Activated CD8-positive, alpha-beta memory T cell treated with anti-CD3 and anti-CD28 coated beads, Interleukin-2, amount 10 ng/mL, durations not matched to agents 7 days and 5 days (primary cell): ENCODE measurements around the gene CHEK2. TPM values are rescaled to one million over a fixed set of nuclear protein-coding genes. Genes with fewer than 3 reads are reported as not detected.
A peak's percentile ranks its signal among the peaks of the same experiment; 100 is the strongest.
"Not testable (repeated sequence)": the region's sequence is repeated elsewhere in the genome, so short reads cannot be mapped to it uniquely, and the experiment has no call there.

Source experiments
- ATAC-seq: fragments of 150-1000 bp; cut with Tn5 transposase; one replicate; pipeline ENCODE4 v1.10.0; 2021; ENCODE audit warnings: moderate library complexity
- CTCF ChIA-PET: fragments of 350-600 bp; sonication (Branson Sonifier 250); formaldehyde crosslinking; loops from one replicate; lab custom pipeline; 2021; ENCODE audit warnings: antibody characterized with exemption; lab: Charles Lee
- DNase-seq: peaks from one replicate; pipeline ENCODE4 v3.0.0-alpha.2; 2020
- H3K27ac Mint-ChIP-seq: one replicate; pipeline ENCODE4 v1.8.0; 2021; ENCODE audit warnings: mild to moderate bottlenecking, mixed read lengths
- H3K27me3 Mint-ChIP-seq: one replicate; pipeline ENCODE4 v1.8.0; 2021; ENCODE audit warnings: mixed read lengths
- H3K36me3 Mint-ChIP-seq: one replicate; pipeline ENCODE4 v1.8.0; 2021; ENCODE audit warnings: mild to moderate bottlenecking, mixed read lengths
- H3K4me1 Mint-ChIP-seq: one replicate; pipeline ENCODE4 v1.8.0; 2021; ENCODE audit warnings: mixed read lengths
- H3K4me3 Mint-ChIP-seq: one replicate; pipeline ENCODE4 v1.8.0; 2021; ENCODE audit warnings: mild to moderate bottlenecking, moderate library complexity, mixed read lengths
- H3K9me3 Mint-ChIP-seq: one replicate; pipeline ENCODE4 v1.8.0; 2022; ENCODE audit warnings: low read depth, mixed read lengths
- total RNA-seq, 2 experiments: library from RNA; stranded (reverse); gene quantifications; one replicate each; pipeline ENCODE4 v1.2.3, GENCODE V29; 2021

The CHEK2 gene
- total RNA-seq, 2 experiments from 2014 or later: 31.6 to 49.0 TPM

DNA sequence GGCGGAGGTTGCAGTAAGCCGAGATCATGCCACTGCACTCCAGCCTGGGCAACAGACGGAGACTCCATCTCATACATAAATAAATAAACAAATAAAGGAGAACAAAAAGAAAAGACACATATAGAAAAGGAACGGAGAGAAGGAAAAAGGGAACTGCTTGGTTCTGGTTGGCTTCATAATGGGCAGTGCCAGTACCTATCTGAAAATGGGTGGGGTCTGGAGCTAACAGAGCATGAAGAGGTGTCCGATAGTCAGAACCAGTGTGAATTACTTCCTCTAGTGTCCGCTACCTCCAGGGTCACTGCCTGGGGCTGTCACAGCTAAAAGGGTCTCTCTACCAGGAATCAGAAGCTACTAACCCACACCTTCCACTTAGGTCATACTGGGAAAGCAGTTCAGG lies 34.8 kb downstream of the CHEK2 start:
- ATAC-seq (no peak), DNase-seq (no peak)
- no peak overlapping the region for H3K4me3 Mint-ChIP-seq
- H3K36me3 Mint-ChIP-seq: peaks cover 36% of the 10 kb centered on the region
- H3K27ac Mint-ChIP-seq: no peak overlapping the region
- CTCF ChIA-PET: no interaction called here
- H3K27me3 Mint-ChIP-seq: no peaks in the 10 kb centered on the region
- H3K9me3 Mint-ChIP-seq: no peaks in the 10 kb centered on the region
- H3K4me1 Mint-ChIP-seq: peaks cover 11% of the 10 kb centered on the region

DNA sequence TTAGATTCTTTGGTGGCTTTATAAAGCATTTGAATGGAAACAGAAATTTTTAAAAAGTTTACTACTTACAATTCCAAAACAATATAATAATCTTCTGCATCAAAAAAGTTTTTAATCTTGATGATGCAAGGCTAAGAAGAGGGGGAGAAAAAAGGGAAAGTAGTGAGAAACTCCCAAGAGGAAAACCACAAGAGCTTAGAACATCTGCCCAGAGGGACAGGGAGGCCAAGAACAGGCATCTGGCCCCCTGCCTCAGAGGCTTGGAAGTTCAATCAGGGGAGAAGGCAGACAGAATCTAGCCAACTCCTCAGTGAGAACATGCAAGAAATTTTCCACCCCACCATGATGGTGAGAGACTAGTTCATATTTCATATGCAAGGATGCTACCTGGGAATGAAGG lies 38.2 kb downstream of the CHEK2 start:
- CTCF ChIA-PET: interaction anchor here (1.0 kb wide), 1 partner anchor 152 kb away, joined by 3 read pairs; no protein-coding TSS in a partner anchor
- Mint-ChIP-seq H3K9me3 (no peaks in the 10 kb centered on the region), H3K36me3 (peaks cover 24% of the 10 kb centered on the region), H3K27me3 (no peaks in the 10 kb centered on the region), H3K4me1 (no peaks in the 10 kb centered on the region), H3K4me3 (no peak overlapping the region), H3K27ac (no peak overlapping the region)
- no peak for DNase-seq
- ATAC-seq: no peak

DNA sequence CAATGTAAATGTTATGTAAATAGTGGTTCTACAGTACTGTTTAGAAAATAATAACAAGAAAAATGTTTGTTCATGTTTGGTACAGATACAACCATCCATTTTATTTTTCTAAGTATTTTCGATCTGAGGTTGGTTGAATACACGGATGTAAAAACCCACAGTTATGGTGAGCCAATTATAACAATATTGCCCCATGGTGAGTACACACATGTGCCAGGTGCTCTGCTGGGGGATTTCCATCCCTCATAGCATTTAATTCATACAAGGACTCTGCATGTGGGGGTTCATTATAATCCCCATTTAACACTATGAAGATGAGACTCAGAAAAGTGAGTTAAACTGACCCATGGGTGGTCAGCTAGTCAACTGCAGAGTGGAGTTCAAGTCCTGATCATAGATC lies 38.7 kb downstream of the CHEK2 start:
- no peaks in the 10 kb centered on the region for H3K9me3 Mint-ChIP-seq
- no peaks in the 10 kb centered on the region for H3K27me3 Mint-ChIP-seq
- no peak for ATAC-seq
- no peaks in the 10 kb centered on the region for H3K4me1 Mint-ChIP-seq
- no peak overlapping the region for H3K27ac Mint-ChIP-seq
- no peak for DNase-seq
- CTCF ChIA-PET: interaction anchor here (1.0 kb wide), 1 partner anchor 153 kb away, joined by 3 read pairs; no protein-coding TSS in a partner anchor
- no peak overlapping the region for H3K4me3 Mint-ChIP-seq
- peaks cover 20% of the 10 kb centered on the region for H3K36me3 Mint-ChIP-seq

DNA sequence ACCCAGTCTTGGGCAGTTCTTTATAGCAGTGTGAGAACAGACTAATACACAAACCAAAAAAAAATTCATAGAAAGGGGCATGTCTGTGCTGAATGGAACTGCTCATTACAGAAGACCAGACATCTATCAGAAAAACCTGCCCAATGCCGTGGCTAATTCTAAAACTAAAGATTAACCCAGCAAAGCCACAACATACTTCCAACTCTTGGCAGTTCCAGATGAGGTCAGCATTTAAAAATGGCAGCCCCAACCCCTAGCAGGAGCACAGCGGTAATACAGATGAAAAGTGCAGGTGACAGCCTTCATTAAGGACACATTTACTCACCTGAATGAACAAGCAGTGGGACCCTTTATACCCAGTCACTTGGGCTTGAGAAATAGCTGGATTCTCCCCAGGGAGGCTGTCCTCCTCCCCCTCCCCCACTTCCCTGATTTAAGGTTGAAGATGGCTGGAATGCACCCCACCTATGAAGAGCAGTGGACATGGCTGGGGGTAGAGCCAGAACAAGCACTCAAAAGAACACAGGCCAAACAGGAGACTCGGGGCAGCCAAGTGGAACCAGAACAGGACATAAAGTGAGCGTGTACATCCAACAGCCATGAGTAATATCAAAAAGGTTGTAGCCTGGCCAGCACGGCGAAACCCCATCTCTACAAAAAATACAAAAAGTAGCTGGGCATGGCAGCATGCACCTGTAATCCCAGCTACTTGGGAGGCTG lies 48.4 kb downstream of the CHEK2 start:
- DNase-seq, CTCF ChIA-PET, H3K27ac Mint-ChIP-seq, H3K4me3 Mint-ChIP-seq, H3K4me1 Mint-ChIP-seq, H3K9me3 Mint-ChIP-seq, H3K27me3 Mint-ChIP-seq, ATAC-seq: not testable (repeated sequence)
- H3K36me3 Mint-ChIP-seq: peaks cover 24% of the 10 kb centered on the region

DNA sequence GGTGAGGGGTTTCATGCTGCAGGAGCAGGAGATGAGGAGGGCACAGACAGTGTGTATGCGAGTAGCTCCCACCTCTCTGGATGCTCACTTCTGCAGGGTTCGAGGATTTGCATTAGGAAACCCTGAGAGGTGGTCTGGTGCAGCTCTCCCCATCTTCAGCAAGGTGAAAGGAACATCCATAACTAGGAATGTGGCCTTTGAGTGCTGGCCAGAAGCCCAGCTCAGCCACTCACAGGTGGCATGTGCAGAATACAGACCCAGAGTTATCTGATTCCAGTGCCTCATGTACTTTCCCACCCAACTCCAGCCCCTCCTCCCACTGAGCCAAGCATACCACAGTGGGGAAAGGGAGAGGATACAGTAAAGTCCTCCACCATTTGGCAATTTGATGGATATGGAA lies 51.8 kb downstream of the CHEK2 start:
- H3K36me3 Mint-ChIP-seq: peaks cover 27% of the 10 kb centered on the region
- DNase-seq, ATAC-seq, H3K4me1 Mint-ChIP-seq, H3K27me3 Mint-ChIP-seq, H3K4me3 Mint-ChIP-seq, H3K9me3 Mint-ChIP-seq, H3K27ac Mint-ChIP-seq, CTCF ChIA-PET: not testable (repeated sequence)

DNA sequence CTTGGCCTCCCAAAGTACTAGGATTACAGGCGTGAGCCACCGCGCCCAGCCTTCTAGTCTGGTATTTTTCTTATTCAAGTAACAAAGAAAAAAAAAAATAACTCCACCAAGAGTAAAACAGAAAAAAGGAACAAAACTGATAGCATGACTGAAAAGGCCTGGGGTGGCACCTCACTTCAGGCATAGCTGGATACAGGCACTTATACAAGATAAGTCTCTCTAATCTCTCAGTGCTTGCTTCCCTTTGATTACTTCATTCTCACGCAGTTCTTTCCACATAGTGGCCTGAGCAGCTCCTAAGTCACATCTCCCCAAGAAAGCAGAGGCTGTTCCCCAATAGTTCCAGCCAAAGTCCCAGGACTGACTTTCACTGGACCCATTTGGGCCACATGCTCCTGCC lies 58.7 kb downstream of the CHEK2 start:
- DNase-seq, H3K27ac Mint-ChIP-seq, H3K4me1 Mint-ChIP-seq, H3K9me3 Mint-ChIP-seq, H3K4me3 Mint-ChIP-seq, H3K36me3 Mint-ChIP-seq, ATAC-seq, CTCF ChIA-PET: not testable (repeated sequence)
- H3K27me3 Mint-ChIP-seq: peaks cover 62% of the 10 kb centered on the region

DNA sequence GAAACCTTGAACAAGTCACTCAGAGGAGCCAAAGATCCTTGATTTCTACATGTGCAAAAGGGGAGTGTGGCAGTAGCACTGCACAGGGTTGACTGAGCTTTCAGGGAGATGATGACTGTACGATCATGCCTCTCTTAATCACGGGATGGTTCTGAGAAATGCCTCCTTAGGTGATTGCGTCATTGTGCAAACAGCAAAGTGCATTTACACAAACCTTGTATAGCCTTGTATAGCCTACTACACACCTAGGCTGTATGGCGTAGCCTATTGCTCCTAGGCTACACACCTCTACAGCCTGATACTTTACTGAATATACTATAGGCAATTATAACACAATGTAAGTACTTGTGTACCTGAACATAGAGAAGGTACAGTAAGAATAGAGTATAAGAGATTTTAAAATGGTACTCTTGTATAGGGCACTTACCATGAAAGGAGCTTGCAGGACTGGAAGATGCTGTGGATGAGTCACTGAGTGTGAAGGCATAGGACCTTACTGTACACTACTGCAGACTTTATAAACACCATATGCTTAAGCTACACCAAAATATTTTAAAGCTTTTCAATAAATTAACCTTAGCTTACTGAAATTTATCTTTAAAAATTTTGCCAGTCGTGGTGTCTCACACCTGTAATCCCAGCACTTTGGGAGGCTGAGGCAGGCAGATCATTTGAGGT lies 60.7 kb downstream of the CHEK2 start:
- H3K4me1 Mint-ChIP-seq, H3K36me3 Mint-ChIP-seq, CTCF ChIA-PET, ATAC-seq, DNase-seq, H3K27ac Mint-ChIP-seq, H3K9me3 Mint-ChIP-seq, H3K4me3 Mint-ChIP-seq: not testable (repeated sequence)
- H3K27me3 Mint-ChIP-seq: peaks cover 78% of the 10 kb centered on the region

DNA sequence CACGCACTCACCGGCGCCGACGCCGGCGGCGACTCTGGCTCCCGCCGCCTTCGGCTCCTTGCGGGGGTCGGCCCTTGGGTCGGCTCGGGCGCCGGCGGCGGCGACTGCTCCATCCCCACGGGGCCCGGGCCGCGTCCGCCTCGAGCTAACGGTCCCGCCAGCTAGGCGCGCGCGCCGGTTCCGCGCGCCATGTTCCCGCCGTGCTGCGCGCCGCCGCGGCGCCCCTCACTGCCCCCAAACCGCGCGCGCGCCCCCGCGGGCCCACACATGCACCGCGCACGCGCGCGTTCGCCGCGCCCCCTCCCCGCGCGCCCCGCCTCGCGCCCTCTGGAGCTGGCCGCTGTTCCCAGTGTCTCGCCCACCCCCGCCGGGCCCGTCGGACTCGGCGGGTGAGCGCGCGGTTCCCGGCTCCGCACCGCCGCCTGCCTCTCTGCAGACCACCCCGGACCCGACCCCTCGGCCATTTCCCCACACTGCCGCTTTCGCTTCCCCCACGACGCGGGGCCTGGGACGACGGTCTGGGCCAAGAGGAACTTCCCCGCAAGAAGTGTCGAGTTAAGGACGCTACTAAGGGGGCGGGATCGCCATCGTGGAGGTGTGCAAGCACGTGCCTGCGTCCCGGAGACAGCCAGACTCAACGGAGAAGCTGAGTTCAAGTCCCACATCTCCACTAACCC lies 61.9 kb downstream of the CHEK2 start, which contains the start of gene TTC28:
Gene TTC28 (minus strand): TSS at position 230 of the 677 bp plus-strand sequence. CDS start 117 bp downstream, at position 113.
- H3K27ac Mint-ChIP-seq, H3K9me3 Mint-ChIP-seq, H3K36me3 Mint-ChIP-seq, CTCF ChIA-PET, DNase-seq, ATAC-seq: not testable (repeated sequence)
- peaks cover 13% of the 10 kb centered on the region for H3K4me1 Mint-ChIP-seq
- H3K27me3 Mint-ChIP-seq: peaks cover 87% of the 10 kb centered on the region
- peak within 1 kb of the TSS; percentile 67 for H3K4me3 Mint-ChIP-seq

DNA sequence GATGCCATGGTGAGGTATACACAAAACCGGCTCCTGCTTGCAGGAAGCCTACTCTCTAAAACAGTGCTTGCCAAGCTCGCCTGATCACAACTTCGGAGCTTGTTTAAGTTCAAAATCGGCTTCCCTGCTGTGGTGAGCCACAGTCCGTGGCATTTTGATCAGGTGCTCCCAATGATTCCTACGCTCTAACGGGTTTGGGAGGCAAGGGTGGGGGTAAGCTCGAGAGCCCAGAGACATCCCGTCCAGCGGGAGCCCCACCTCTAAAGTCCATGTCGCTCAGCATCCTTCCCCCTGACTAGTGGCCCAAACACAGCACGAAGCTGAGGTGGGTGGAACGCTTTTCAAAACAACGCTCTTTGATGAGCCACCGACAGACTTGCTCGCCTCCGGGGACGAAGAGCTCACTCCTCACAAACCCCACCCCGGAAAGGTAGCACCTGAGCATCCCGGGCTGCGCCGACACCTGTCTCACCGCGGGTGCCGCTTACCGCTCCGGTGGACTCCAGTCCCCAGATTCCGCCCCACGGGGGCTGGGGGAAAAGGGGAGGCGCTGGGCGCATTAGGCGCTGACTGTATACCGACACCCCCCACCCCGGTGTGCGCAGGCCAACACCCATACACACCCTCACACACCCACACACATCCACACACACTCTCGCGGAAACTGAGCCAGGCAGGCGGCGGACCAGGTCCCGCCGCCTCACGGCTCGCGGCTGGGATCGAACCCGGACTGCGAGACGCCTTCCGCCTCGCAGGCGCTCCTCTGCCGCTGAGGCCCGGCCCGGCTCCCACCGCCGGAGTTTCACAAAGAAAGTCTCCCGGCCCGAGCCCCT lies 62.6 kb downstream of the CHEK2 start:
- H3K4me3 Mint-ChIP-seq: peak overlapping the region; percentile 50
- H3K27me3 Mint-ChIP-seq: peaks cover 90% of the 10 kb centered on the region
- DNase-seq, H3K36me3 Mint-ChIP-seq, H3K9me3 Mint-ChIP-seq, ATAC-seq, CTCF ChIA-PET, H3K27ac Mint-ChIP-seq: not testable (repeated sequence)
- H3K4me1 Mint-ChIP-seq: peaks cover 20% of the 10 kb centered on the region

DNA sequence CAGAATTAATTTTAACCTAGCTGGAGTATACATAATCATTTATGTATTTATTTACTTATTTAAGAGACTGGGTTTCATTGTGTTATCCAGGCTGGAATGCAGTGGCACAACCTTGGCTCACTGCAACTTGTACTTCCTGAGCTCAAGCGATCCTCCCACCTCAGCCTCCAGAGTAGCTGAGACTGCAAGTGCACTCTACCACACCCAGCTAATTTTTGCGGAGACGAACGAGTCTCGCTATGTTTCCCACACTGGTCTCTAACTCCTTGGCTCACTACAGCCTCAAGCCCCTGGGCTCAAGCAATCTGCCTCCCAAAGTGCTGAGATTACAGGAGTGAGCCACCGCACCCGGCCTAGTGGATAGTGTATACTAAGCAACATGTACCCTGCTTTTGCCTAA lies 63.5 kb downstream of the CHEK2 start:
- H3K27me3 Mint-ChIP-seq: peaks cover 90% of the 10 kb centered on the region
- ATAC-seq, H3K36me3 Mint-ChIP-seq, H3K4me3 Mint-ChIP-seq, H3K9me3 Mint-ChIP-seq, H3K27ac Mint-ChIP-seq, CTCF ChIA-PET, DNase-seq: not testable (repeated sequence)
- H3K4me1 Mint-ChIP-seq: peaks cover 28% of the 10 kb centered on the region

DNA sequence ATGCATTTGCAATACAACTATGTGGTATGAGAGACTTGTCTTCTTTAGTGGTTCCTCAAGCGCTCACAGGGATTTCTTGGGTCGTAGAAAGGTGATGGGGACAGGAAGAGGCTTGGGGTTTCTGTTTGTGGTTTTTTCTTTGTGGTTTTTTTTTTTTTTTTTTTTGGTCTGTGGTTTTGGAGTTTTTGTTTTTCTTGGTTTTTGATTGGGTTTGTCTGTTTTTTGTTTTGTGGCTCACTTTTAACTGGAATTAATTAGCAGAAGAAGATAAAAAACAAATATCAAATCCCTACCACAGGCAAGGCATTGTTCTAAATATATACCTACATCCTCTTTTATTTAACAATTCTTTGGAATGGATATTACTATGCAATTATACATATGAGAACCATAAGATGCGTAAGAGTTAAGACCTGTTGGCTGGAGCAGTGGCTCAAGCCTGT lies 67.5 kb downstream of the CHEK2 start:
- DNase-seq: peak; percentile 67
- CTCF ChIA-PET: interaction anchor here (1.1 kb wide), 1 partner anchor 156 kb away, joined by 3 read pairs; no protein-coding TSS in a partner anchor
- Mint-ChIP-seq H3K27ac (peak overlapping the region; percentile 99), H3K4me1 (peaks cover 33% of the 10 kb centered on the region), H3K9me3 (peaks cover 6% of the 10 kb centered on the region), H3K4me3 (peak overlapping the region; percentile 72), H3K36me3 (peaks cover 14% of the 10 kb centered on the region), H3K27me3 (peaks cover 81% of the 10 kb centered on the region)
- ATAC-seq: peak; percentile 80

DNA sequence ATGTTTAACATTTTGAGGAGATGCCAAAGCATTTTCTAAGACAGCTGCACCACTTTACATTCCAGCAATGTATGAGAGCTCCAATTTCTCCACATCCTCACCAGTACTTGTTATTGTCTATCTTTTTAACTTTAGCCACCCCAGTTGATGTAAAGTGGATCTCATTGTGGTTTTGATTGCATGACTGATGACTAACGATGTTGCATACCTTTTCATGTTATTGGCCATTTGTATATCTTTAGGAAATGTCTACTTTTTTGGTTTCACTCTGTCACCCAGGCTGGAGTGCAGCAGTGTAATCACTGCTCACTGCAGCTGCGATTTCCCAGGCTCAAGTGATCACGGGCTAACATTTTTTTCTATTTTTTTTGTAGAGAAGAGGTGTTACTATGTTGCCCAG lies 70.9 kb downstream of the CHEK2 start:
- no peak overlapping the region for H3K4me3 Mint-ChIP-seq
- CTCF ChIA-PET: interaction anchor here (0.7 kb wide), 1 partner anchor 80 kb away, joined by 3 read pairs; no protein-coding TSS in a partner anchor

More for the DNA sequence above, 70.9 kb downstream of the CHEK2 start:
- no peak for ATAC-seq
- H3K36me3 Mint-ChIP-seq: peaks cover 14% of the 10 kb centered on the region
- peaks cover 51% of the 10 kb centered on the region for H3K27me3 Mint-ChIP-seq
- no peak for DNase-seq
- H3K9me3 Mint-ChIP-seq: peaks cover 6% of the 10 kb centered on the region
- H3K27ac Mint-ChIP-seq: no peak overlapping the region
- H3K4me1 Mint-ChIP-seq: peaks cover 28% of the 10 kb centered on the region
